Esophagus squamous epithelium (tissue), 4 donors: ENCODE results near the gene EPAS1.

Experiments used
- CTCF ChIP-seq, 6 experiments: fragments of 450-650 bp in 4 of 6; fragments of 200-600 bp in 2 of 6; sonication (generic) in 2 of 6; IDR thresholded peaks; one replicate each; pipeline ENCODE4 v1.5.1; 2016 to 2019; ENCODE audit warnings: antibody characterized with exemption in 6 of 6, mild to moderate bottlenecking in 4 of 6, moderate library complexity in 4 of 6
- POLR2A ChIP-seq, 4 donors: fragments of 450-650 bp; IDR thresholded peaks; one replicate each; pipeline ENCODE4 v1.6.1; 2017; ENCODE audit warnings: antibody characterized with exemption in 4 of 4, mild to moderate bottlenecking in 4 of 4, moderate library complexity in 3 of 4

DNA sequence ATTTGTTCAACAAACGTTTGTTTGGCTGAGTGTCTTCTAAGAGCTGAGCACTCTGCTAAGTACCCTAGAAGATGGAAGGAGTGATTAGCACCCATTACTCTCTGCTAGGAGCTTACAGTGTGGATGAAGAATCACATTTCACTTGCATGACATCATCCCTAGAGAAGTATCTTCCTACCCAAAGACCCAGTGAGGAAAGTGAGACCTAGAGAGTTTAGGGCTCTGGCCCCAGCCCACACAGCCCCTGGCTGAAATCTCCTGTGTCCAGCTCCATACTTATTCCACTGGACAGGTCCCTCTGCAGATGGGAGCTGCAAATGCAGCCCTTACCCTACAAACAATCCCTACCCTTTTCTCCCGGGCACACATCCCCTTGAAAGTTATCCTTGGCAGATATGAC, 26.8 kb upstream of the EPAS1 start:
- TF ChIP-seq POLR2A (IDR thresholded peaks at IDR 0.05) (no peak), CTCF (IDR thresholded peaks at IDR 0.05) (no peak)
